H9 (cell line): ENCODE measurements around the gene C7orf25. TPM values are rescaled to one million over a fixed set of nuclear protein-coding genes. Genes with fewer than 3 reads are reported as not detected.
A peak's percentile ranks its signal among the peaks of the same experiment; 100 is the strongest.

Source experiments
- DNase-seq: peaks from one replicate; pipeline ENCODE4 v3.0.0-alpha.2; 2017
- H2AFZ ChIP-seq: one replicate; pipeline ENCODE4 v1.6.1; 2013; ENCODE audit warnings: mild to moderate bottlenecking, low read length, control low read depth, moderate library complexity
- H2AK5ac ChIP-seq: 2 replicates; pipeline ENCODE4 v1.6.1; 2013; ENCODE audit warnings: low read length, control low read depth, mixed read lengths; ENCODE audit not compliant: insufficient read length
- H2BK120ac ChIP-seq: one replicate; pipeline ENCODE4 v1.6.1; 2013; ENCODE audit warnings: low read depth, mild to moderate bottlenecking, low read length, control low read depth, inconsistent platforms; ENCODE audit not compliant: poor library complexity, severe bottlenecking
- H2BK12ac ChIP-seq: 2 replicates; pipeline ENCODE4 v1.6.1; 2013; ENCODE audit warnings: low read length, control low read depth, mixed read lengths, low read depth; ENCODE audit not compliant: insufficient read length
- H2BK15ac ChIP-seq: 2 replicates; pipeline ENCODE4 v1.6.1; 2013; ENCODE audit warnings: low read depth, low read length, control low read depth
- H2BK20ac ChIP-seq: one replicate; pipeline ENCODE4 v1.6.1; 2013; ENCODE audit warnings: low read depth, mild to moderate bottlenecking, low read length, control low read depth, inconsistent platforms; ENCODE audit not compliant: poor library complexity, severe bottlenecking
- H2BK5ac ChIP-seq: 2 replicates; pipeline ENCODE4 v1.6.1; 2013; ENCODE audit warnings: low read length, control low read depth, mixed read lengths; ENCODE audit not compliant: insufficient read length
- H3K14ac ChIP-seq: 2 replicates; pipeline ENCODE4 v1.6.1; 2013; ENCODE audit warnings: low read length, control low read depth; ENCODE audit not compliant: insufficient read depth
- H3K18ac ChIP-seq: 2 replicates; pipeline ENCODE4 v1.6.1; 2013; ENCODE audit warnings: low read depth, mild to moderate bottlenecking, mixed read lengths, low read length, control low read depth; ENCODE audit not compliant: insufficient read length
- H3K23ac ChIP-seq: 2 replicates; pipeline ENCODE4 v1.6.1; 2013; ENCODE audit warnings: low read length, control low read depth, mixed read lengths, low read depth; ENCODE audit not compliant: insufficient read length
- H3K23me2 ChIP-seq: 2 replicates; pipeline ENCODE4 v1.6.1; 2013; ENCODE audit warnings: low read depth, mild to moderate bottlenecking, mixed read lengths, low read length, control low read depth; ENCODE audit not compliant: insufficient read length, poor library complexity, severe bottlenecking
- H3K27ac ChIP-seq: 2 replicates; pipeline ENCODE4 v1.5.1; 2013; ENCODE audit warnings: low read length, control low read depth, mixed read lengths, low read depth; ENCODE audit not compliant: insufficient read length
- H3K27me3 ChIP-seq: 2 replicates; pipeline ENCODE4 v1.6.1; 2013; ENCODE audit warnings: low read length, control low read depth, inconsistent platforms; ENCODE audit not compliant: insufficient read depth
- H3K4ac ChIP-seq: 2 replicates; pipeline ENCODE4 v1.6.1; 2013; ENCODE audit warnings: low read depth, mild to moderate bottlenecking, control low read depth, inconsistent platforms, low read length, moderate library complexity
- H3K4me1 ChIP-seq: 2 replicates; pipeline ENCODE4 v1.6.1; 2013; ENCODE audit warnings: low read length, control low read depth, inconsistent platforms; ENCODE audit not compliant: insufficient read depth
- H3K4me2 ChIP-seq: 2 replicates; pipeline ENCODE4 v1.6.1; 2013; ENCODE audit warnings: low read length, control low read depth, mixed read lengths; ENCODE audit not compliant: insufficient read length, insufficient read depth
- H3K56ac ChIP-seq: 2 replicates; pipeline ENCODE4 v1.6.1; 2013; ENCODE audit warnings: low read depth, mild to moderate bottlenecking, mixed read lengths, low read length, control low read depth; ENCODE audit not compliant: insufficient read length
- H3K79me1 ChIP-seq: 2 replicates; pipeline ENCODE4 v1.6.1; 2013; ENCODE audit warnings: low read depth, mild to moderate bottlenecking, moderate library complexity, low read length, control low read depth, inconsistent platforms; ENCODE audit not compliant: insufficient read depth, poor library complexity, severe bottlenecking
- H3K79me2 ChIP-seq: 2 replicates; pipeline ENCODE4 v1.6.1; 2013; ENCODE audit warnings: low read length, control low read depth, inconsistent platforms; ENCODE audit not compliant: insufficient read depth
- H3K9ac ChIP-seq: 2 replicates; pipeline ENCODE4 v1.6.1; 2013; ENCODE audit warnings: low read length, control low read depth, mixed read lengths; ENCODE audit not compliant: insufficient read length; ENCODE audit errors: extremely low read depth
- H3K9me3 ChIP-seq: one replicate; pipeline ENCODE4 v1.6.1; 2013; ENCODE audit warnings: low read depth, low read length, inconsistent platforms; ENCODE audit not compliant: control insufficient read depth
- H3T11ph ChIP-seq: one replicate; pipeline ENCODE4 v1.6.1; 2013; ENCODE audit warnings: mild to moderate bottlenecking, low read length, control low read depth, inconsistent platforms
- H4K20me1 ChIP-seq: one replicate; pipeline ENCODE4 v1.6.1; 2013; ENCODE audit not compliant: control insufficient read depth, insufficient read length, insufficient read depth
- H4K5ac ChIP-seq: 2 replicates; pipeline ENCODE4 v1.6.1; 2013; ENCODE audit warnings: low read depth, mild to moderate bottlenecking, mixed read lengths, low read length, control low read depth; ENCODE audit not compliant: insufficient read length
- H4K8ac ChIP-seq: replicated peaks from 2 replicates; pipeline ENCODE4 v1.6.1; 2013; ENCODE audit warnings: low read length, control low read depth, mixed read lengths, low read depth; ENCODE audit not compliant: insufficient read length
- H4K91ac ChIP-seq: 2 replicates; pipeline ENCODE4 v1.6.1; 2013; ENCODE audit warnings: low read depth, mild to moderate bottlenecking, moderate library complexity, mixed read lengths, low read length, control low read depth; ENCODE audit not compliant: insufficient read length
- H3K27ac Mint-ChIP-seq, 3 experiments: 2 replicates in 2 of 3; 3 replicates in 1 of 3; pipeline ENCODE4 v1.8.0; 2020 to 2021; ENCODE audit warnings: mixed read lengths in 3 of 3, mild to moderate bottlenecking in 1 of 3, moderate library complexity in 1 of 3
- H3K27me3 Mint-ChIP-seq: 2 replicates; pipeline ENCODE4 v1.8.0; 2021; ENCODE audit warnings: low read depth, mild to moderate bottlenecking, moderate library complexity, mixed read lengths
- H3K36me3 Mint-ChIP-seq, 3 experiments: 2 replicates in 2 of 3; 3 replicates in 1 of 3; pipeline ENCODE4 v1.8.0; 2020 to 2021; ENCODE audit warnings: low read depth in 3 of 3, mixed read lengths in 3 of 3; ENCODE audit not compliant: insufficient read depth in 1 of 3
- H3K4me1 Mint-ChIP-seq, 2 experiments: 2 replicates each; pipeline ENCODE4 v1.8.0; 2020; ENCODE audit warnings: mixed read lengths in 2 of 2
- H3K4me3 Mint-ChIP-seq, 2 experiments: 2 replicates in 1 of 2; 3 replicates in 1 of 2; pipeline ENCODE4 v1.8.0; 2020 to 2021; ENCODE audit warnings: mild to moderate bottlenecking in 2 of 2, mixed read lengths in 2 of 2, moderate library complexity in 1 of 2
- H3K9me3 Mint-ChIP-seq, 2 experiments: 2 replicates in 1 of 2; 3 replicates in 1 of 2; pipeline ENCODE4 v1.8.0; 2020; ENCODE audit warnings: mild to moderate bottlenecking in 2 of 2, mixed read lengths in 2 of 2, moderate library complexity in 1 of 2
- WGBS: extraction: QIAGEN DNeasy Blood & Tissue Kit; methylation state at CpG from one replicate; pipeline ENCODE4 v1.1.7; 2013; ENCODE audit warnings: missing lambda C conversion rate, low lambda C conversion rate, mixed read lengths; ENCODE audit not compliant: insufficient read length; ENCODE audit errors: extremely low coverage; 5-methylcytosine and 5-hydroxymethylcytosine counted together
- total RNA-seq: library from RNA; stranded (reverse); gene quantifications from 2 replicates; pipeline ENCODE4 v1.2.1, GENCODE V29; 2021
- TF ChIP-seq, protein P1 (sequence below): fragments of 200-600 bp; sonication (generic); conservative IDR thresholded peaks from 3 replicates; pipeline ENCODE4 v1.8.0; 2021; ENCODE audit warnings: antibody characterized with exemption, mild to moderate bottlenecking

The C7orf25 gene
- total RNA-seq, 1 experiment from 2014 or later = 3.8 TPM

DNA sequence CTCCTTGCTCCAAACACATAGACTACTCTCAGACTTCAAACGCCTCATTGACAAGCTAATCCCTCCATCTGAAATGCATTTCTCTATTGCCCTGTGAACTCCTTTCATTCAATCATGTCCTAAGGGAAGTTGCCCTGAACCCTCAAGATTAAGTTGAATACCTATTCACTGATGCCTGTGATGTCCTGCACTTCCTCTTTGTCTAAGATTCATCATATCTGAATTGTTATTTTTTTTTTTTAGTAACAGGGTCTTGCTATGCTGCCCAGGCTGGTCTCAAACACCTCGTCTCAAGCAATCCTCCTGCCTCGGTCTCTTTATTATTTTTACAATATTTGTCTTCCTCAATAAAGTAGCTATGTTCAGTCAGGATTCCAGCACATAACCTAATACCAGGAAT lies 16.9 kb upstream of the C7orf25 start:
- Mint-ChIP-seq H3K9me3 (peaks cover 0 to 3% of the 10 kb centered on the region in 2 experiments; a peak in 1 of 5 replicates), H3K4me1 (peaks cover 14 to 33% of the 10 kb centered on the region in 2 experiments), H3K27ac (0 out of 7 replicates have a peak overlapping the region, but pooled peaks of 1 of the 3 experiments have one; percentile 0), H3K4me3 (no peak overlapping the region), H3K36me3 (peaks cover 17 to 50% (median 38%) of the 10 kb centered on the region in 3 experiments), H3K27me3 (0 out of 2 replicates have a peak, but pooled peaks cover 2% of the 10 kb centered on the region)
- no peak overlapping the region for H2AFZ ChIP-seq
- no peak overlapping the region for H2BK12ac ChIP-seq
- H3K4me2 ChIP-seq = no peak overlapping the region
- H2BK5ac ChIP-seq = no peak overlapping the region
- H3K9me3 ChIP-seq = no peaks in the 10 kb centered on the region
- H3K27ac ChIP-seq = no peak overlapping the region
- H2BK20ac ChIP-seq = no peak overlapping the region
- H3K23me2 ChIP-seq = peaks cover 11% of the 10 kb centered on the region
- no peak overlapping the region for H4K8ac ChIP-seq
- H3K14ac ChIP-seq = no peak overlapping the region
- H3T11ph ChIP-seq = no peak overlapping the region
- WGBS = no CpG with 5 or more reads among the region's 3 CpGs
- no peaks in the 10 kb centered on the region for H3K4me1 ChIP-seq
- DNase-seq = no peak
- no peak overlapping the region for H3K23ac ChIP-seq
- H4K91ac ChIP-seq = no peak overlapping the region
- H3K79me1 ChIP-seq = peaks cover 3% of the 10 kb centered on the region
- no peak overlapping the region for H3K18ac ChIP-seq
- no peak overlapping the region for H4K5ac ChIP-seq
- TF ChIP-seq, protein P1, sequence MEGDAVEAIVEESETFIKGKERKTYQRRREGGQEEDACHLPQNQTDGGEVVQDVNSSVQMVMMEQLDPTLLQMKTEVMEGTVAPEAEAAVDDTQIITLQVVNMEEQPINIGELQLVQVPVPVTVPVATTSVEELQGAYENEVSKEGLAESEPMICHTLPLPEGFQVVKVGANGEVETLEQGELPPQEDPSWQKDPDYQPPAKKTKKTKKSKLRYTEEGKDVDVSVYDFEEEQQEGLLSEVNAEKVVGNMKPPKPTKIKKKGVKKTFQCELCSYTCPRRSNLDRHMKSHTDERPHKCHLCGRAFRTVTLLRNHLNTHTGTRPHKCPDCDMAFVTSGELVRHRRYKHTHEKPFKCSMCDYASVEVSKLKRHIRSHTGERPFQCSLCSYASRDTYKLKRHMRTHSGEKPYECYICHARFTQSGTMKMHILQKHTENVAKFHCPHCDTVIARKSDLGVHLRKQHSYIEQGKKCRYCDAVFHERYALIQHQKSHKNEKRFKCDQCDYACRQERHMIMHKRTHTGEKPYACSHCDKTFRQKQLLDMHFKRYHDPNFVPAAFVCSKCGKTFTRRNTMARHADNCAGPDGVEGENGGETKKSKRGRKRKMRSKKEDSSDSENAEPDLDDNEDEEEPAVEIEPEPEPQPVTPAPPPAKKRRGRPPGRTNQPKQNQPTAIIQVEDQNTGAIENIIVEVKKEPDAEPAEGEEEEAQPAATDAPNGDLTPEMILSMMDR = no peak
- H2AK5ac ChIP-seq = no peak overlapping the region
- no peaks in the 10 kb centered on the region for H4K20me1 ChIP-seq
- H3K9ac ChIP-seq = no peak overlapping the region
- H3K4ac ChIP-seq = no peak overlapping the region
- H2BK15ac ChIP-seq = no peak overlapping the region
- H2BK120ac ChIP-seq = no peak overlapping the region
- no peak overlapping the region for H3K56ac ChIP-seq
- peaks cover 48% of the 10 kb centered on the region for H3K79me2 ChIP-seq
- H3K27me3 ChIP-seq = no peaks in the 10 kb centered on the region
